ENCODE data around the gene TULP1.
"Not testable (repeated sequence)": the region's sequence is repeated elsewhere in the genome, so short reads cannot be mapped to it uniquely, and the experiment has no call there.

Gene TULP1

DNA sequence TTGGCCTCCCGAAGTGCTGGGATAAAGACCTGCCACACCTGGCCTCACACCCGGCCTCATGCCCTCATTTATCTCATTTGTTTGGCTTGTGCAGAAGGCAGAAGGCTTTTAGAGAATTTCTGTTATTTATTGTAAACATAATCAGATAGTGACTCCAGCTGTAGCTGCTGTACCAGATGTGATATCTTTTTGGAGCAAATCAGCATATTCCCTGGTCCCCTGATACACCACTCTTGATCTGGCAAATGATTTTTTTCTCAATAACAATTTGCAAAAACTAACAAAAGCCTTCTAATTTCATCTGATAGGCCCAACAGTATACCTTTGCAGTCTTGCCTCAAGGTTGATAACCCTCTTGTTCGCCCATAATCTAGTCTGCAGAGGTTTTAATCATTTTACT, 26.5 kb upstream of the TULP1 start:
- no peaks in the 10 kb centered on the region for H3K36me3 ChIP-seq (ENCODE audit: control insufficient read depth, insufficient read depth, low read length)

GRCh38 chr6:35535847-35536246, 23.2 kb upstream of the TULP1 start:
- not testable (repeated sequence) for H3K27ac ChIP-seq (ENCODE audit: low read depth, low read length); H3K36me3 ChIP-seq (ENCODE audit: control insufficient read depth, insufficient read depth, low read length); H3K9ac ChIP-seq (ENCODE audit: low read length); H3K4me3 ChIP-seq (ENCODE audit: low read length); H3K27me3 ChIP-seq (ENCODE audit: control insufficient read depth, insufficient read depth, low read length); H3K4me1 ChIP-seq (ENCODE audit: control insufficient read depth, insufficient read depth, low read length)

More for the DNA sequence above, 26.5 kb upstream of the TULP1 start:
- H3K4me1 ChIP-seq (ENCODE audit: control insufficient read depth, insufficient read depth, low read length), result no peaks in the 10 kb centered on the region
- H3K27ac ChIP-seq (ENCODE audit: low read depth, low read length), result no peak overlapping the region
- no peak overlapping the region for H3K4me3 ChIP-seq (ENCODE audit: low read length)
- peaks cover 2% of the 10 kb centered on the region for H3K27me3 ChIP-seq (ENCODE audit: control insufficient read depth, insufficient read depth, low read length)
- H3K9ac ChIP-seq (ENCODE audit: low read length), result no peak overlapping the region

- no peak overlapping the region for H3K9ac ChIP-seq (ENCODE audit: low read length)
- H3K4me3 ChIP-seq (ENCODE audit: low read length), result no peak overlapping the region
- no peaks in the 10 kb centered on the region for H3K36me3 ChIP-seq (ENCODE audit: control insufficient read depth, insufficient read depth, low read length)
- H3K27ac ChIP-seq (ENCODE audit: low read depth, low read length), result no peak overlapping the region
- no peaks in the 10 kb centered on the region for H3K4me1 ChIP-seq (ENCODE audit: control insufficient read depth, insufficient read depth, low read length)
- peaks cover 3% of the 10 kb centered on the region for H3K27me3 ChIP-seq (ENCODE audit: control insufficient read depth, insufficient read depth, low read length)
These were observed 21.9 kb upstream of the TULP1 start for GRCh38 chr6:35534407-35535170.

DNA sequence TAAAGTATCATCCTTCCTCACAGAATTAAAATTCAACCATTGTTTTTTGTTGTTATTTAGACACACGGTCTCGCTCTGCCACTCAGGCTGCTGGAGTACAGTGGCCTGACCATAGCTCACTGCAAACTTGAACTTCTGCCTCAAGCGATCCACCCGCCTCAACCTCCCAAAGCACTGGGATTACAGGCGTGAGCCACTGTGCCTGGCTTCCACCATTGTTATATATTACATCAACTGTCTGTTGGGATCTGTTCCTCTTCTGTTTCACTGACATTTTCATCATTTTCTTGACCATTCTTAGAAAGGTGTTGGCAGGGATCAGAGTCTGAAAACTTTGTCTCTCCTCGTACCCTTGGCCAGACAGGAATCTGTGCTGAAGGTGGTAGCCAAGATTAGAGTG, 21.3 kb upstream of the TULP1 start:
- H3K27me3 ChIP-seq (ENCODE audit: control insufficient read depth, insufficient read depth, low read length), result peaks cover 3% of the 10 kb centered on the region
- no peaks in the 10 kb centered on the region for H3K36me3 ChIP-seq (ENCODE audit: control insufficient read depth, insufficient read depth, low read length)
- no peak overlapping the region for H3K27ac ChIP-seq (ENCODE audit: low read depth, low read length)
- no peaks in the 10 kb centered on the region for H3K4me1 ChIP-seq (ENCODE audit: control insufficient read depth, insufficient read depth, low read length)
- no peak overlapping the region for H3K4me3 ChIP-seq (ENCODE audit: low read length)
- no peak overlapping the region for H3K9ac ChIP-seq (ENCODE audit: low read length)

DNA sequence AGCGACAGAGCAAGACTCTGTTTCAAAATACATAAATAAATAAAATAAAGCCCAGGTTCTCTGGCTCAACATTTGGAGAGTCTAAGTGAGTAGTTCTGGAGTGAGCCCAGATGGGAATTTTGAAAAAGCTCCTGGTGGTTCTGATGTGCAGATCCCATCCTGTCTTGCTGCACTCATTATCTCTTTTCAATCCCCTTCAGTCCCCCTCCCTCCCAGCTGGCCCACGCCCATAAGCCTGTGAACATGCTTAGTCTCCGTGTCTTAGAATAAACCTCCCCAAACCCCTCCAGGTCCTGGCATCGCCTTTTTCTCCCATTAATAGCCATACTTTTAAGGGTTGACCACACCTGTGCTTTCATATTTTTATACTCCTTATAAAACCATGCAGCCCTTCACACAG, 19.4 kb upstream of the TULP1 start:
- Histone ChIP-seq H3K27ac (ENCODE audit: low read depth, low read length) (no peak overlapping the region), H3K36me3 (ENCODE audit: control insufficient read depth, insufficient read depth, low read length) (no peaks in the 10 kb centered on the region), H3K4me1 (ENCODE audit: control insufficient read depth, insufficient read depth, low read length) (no peaks in the 10 kb centered on the region), H3K4me3 (ENCODE audit: low read length) (no peak overlapping the region), H3K27me3 (ENCODE audit: control insufficient read depth, insufficient read depth, low read length) (peaks cover 3% of the 10 kb centered on the region), H3K9ac (ENCODE audit: low read length) (no peak overlapping the region)

DNA sequence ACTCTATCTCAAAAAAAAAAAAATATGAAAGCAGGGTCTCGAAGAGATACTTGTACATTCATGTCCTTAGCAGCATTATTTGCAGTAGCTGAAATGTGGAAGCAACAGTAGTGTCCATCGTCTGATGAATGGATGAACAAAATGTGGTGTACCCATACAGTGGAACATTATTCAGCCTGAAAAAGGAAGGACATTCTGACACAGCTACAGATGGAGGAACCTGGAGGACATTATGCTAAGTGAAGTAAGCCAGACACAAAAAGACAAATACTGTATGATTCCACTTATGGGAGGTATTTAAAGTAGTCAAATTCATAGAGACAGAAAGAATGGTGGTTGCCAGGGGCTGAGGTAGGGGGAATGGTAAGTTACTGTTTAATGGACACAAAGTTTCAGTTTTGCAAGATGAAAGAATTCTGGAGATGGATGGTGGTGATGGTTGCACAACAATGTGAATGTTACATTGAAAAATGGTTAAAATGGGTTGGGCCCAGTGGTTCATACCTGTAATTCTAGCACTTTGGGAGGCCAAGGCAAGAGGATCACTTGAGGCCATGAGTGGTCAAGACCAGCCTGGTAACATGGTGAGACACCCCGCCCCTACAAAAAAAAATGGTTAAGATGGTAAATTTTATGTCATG, 11.8 kb upstream of the TULP1 start:
- H3K9ac ChIP-seq (ENCODE audit: low read length), result no peak overlapping the region
- H3K36me3 ChIP-seq (ENCODE audit: control insufficient read depth, insufficient read depth, low read length), result no peaks in the 10 kb centered on the region
- no peaks in the 10 kb centered on the region for H3K27me3 ChIP-seq (ENCODE audit: control insufficient read depth, insufficient read depth, low read length)
- H3K27ac ChIP-seq (ENCODE audit: low read depth, low read length), result no peak overlapping the region
- no peaks in the 10 kb centered on the region for H3K4me1 ChIP-seq (ENCODE audit: control insufficient read depth, insufficient read depth, low read length)
- H3K4me3 ChIP-seq (ENCODE audit: low read length), result no peak overlapping the region

- H3K4me3 ChIP-seq (ENCODE audit: low read length), result peak overlapping the region; percentile 55
- no peaks in the 10 kb centered on the region for H3K4me1 ChIP-seq (ENCODE audit: control insufficient read depth, insufficient read depth, low read length)
- no peak overlapping the region for H3K9ac ChIP-seq (ENCODE audit: low read length)
- H3K27me3 ChIP-seq (ENCODE audit: control insufficient read depth, insufficient read depth, low read length), result no peaks in the 10 kb centered on the region
- H3K36me3 ChIP-seq (ENCODE audit: control insufficient read depth, insufficient read depth, low read length), result no peaks in the 10 kb centered on the region
- no peak overlapping the region for H3K27ac ChIP-seq (ENCODE audit: low read depth, low read length)
These were observed 10.3 kb upstream of the TULP1 start for GRCh38 chr6:35522660-35523658.

DNA sequence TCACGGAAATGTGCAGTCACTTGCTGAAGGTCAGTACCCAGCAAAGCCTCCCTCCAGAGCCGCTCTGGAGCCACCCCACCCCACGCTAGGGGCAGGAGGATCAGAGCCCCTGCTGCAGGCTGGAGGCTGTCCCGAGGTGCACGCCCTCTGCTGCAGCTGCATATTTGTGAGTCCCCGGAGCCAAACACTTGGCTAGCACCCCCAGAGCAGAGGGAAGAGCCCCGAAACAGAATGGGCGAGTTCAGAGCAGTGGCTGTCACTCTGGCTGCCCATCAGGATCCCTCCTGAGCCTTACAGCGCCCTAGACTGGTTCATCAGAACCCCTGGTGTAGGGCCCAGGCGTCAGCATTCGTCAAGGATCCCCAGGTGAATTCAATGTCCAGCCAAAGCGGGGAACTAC, 9.5 kb upstream of the TULP1 start:
- no peaks in the 10 kb centered on the region for H3K4me1 ChIP-seq (ENCODE audit: control insufficient read depth, insufficient read depth, low read length)
- no peaks in the 10 kb centered on the region for H3K27me3 ChIP-seq (ENCODE audit: control insufficient read depth, insufficient read depth, low read length)
- H3K27ac ChIP-seq (ENCODE audit: low read depth, low read length), result no peak overlapping the region
- no peak overlapping the region for H3K4me3 ChIP-seq (ENCODE audit: low read length)
- H3K9ac ChIP-seq (ENCODE audit: low read length), result no peak overlapping the region
- H3K36me3 ChIP-seq (ENCODE audit: control insufficient read depth, insufficient read depth, low read length), result no peaks in the 10 kb centered on the region

GRCh38 chr6:35521235-35521634, 8.5 kb upstream of the TULP1 start:
- Histone ChIP-seq H3K9ac (ENCODE audit: low read length) (no peak overlapping the region), H3K27ac (ENCODE audit: low read depth, low read length) (no peak overlapping the region), H3K36me3 (ENCODE audit: control insufficient read depth, insufficient read depth, low read length) (no peaks in the 10 kb centered on the region), H3K4me1 (ENCODE audit: control insufficient read depth, insufficient read depth, low read length) (no peaks in the 10 kb centered on the region), H3K4me3 (ENCODE audit: low read length) (no peak overlapping the region), H3K27me3 (ENCODE audit: control insufficient read depth, insufficient read depth, low read length) (no peaks in the 10 kb centered on the region)

DNA sequence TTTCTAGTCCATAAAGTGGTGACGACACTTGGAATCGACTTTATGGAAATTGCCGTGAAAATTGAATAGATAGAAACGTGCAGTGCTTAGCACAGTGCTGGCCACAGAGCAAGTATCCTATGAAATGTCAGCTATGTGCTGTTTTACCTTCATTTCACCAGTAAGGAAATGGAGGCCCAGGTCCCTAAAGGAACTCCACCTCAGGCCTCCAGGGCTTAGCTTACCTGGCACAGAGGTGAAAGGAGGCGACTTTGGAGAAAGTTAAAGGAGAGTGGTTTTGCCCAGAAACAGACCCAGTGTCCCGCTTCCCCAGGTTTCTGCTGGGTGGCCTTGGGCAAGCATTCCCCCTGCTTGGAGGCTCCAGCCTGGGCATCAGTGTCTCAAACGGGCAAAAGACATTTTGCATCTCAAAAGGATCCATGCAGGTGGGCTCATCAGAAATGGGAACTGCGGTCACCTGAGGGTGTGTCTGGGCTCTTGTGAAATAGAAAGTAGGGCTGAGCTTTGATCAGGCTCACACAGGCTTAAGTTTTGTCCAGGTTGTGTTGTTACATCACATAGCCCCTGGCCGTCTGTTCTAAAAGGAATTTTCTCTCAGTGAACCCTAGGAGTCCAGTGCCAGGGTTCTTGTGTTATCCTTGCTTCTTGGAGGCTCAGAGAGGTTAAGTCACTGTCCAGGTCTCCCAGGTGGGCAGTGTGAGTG, 6.8 kb upstream of the TULP1 start:
- Histone ChIP-seq H3K27ac (ENCODE audit: low read depth, low read length) (no peak overlapping the region), H3K36me3 (ENCODE audit: control insufficient read depth, insufficient read depth, low read length) (no peaks in the 10 kb centered on the region), H3K27me3 (ENCODE audit: control insufficient read depth, insufficient read depth, low read length) (no peaks in the 10 kb centered on the region), H3K9ac (ENCODE audit: low read length) (no peak overlapping the region), H3K4me1 (ENCODE audit: control insufficient read depth, insufficient read depth, low read length) (no peaks in the 10 kb centered on the region), H3K4me3 (ENCODE audit: low read length) (no peak overlapping the region)

GRCh38 chr6:35518566-35519312, 6.0 kb upstream of the TULP1 start:
- no peak overlapping the region for H3K9ac ChIP-seq (ENCODE audit: low read length)
- H3K36me3 ChIP-seq (ENCODE audit: control insufficient read depth, insufficient read depth, low read length), result no peaks in the 10 kb centered on the region
- H3K27me3 ChIP-seq (ENCODE audit: control insufficient read depth, insufficient read depth, low read length), result no peaks in the 10 kb centered on the region
- no peak overlapping the region for H3K27ac ChIP-seq (ENCODE audit: low read depth, low read length)
- no peak overlapping the region for H3K4me3 ChIP-seq (ENCODE audit: low read length)
- no peaks in the 10 kb centered on the region for H3K4me1 ChIP-seq (ENCODE audit: control insufficient read depth, insufficient read depth, low read length)

Data from rectal smooth muscle tissue (tissue), 1 donor.